WERI-Rb-1 (cell line): ENCODE results near the gene SRGAP3.

Experiments
- DNase-seq: peaks from one replicate; pipeline ENCODE4 v3.0.0-alpha.2; 2020
- H3K27ac ChIP-seq: fragments of 250-450 bp; sonication (Bioruptor Pico); 2 replicates; pipeline ENCODE4 v1.5.1; 2020; ENCODE audit warnings: mild to moderate bottlenecking, moderate library complexity
- H3K27me3 ChIP-seq: fragments of 250-450 bp; sonication (Bioruptor Pico); 2 replicates; pipeline ENCODE4 v1.5.1; 2021; ENCODE audit warnings: mild to moderate bottlenecking, low read depth, moderate library complexity; ENCODE audit not compliant: insufficient read depth, severe bottlenecking
- H3K36me3 ChIP-seq: fragments of 250-450 bp; sonication (Bioruptor Pico); 2 replicates; pipeline ENCODE4 v1.5.1; 2020; ENCODE audit warnings: mild to moderate bottlenecking, moderate library complexity
- H3K4me3 ChIP-seq: 2 replicates; pipeline ENCODE4 v1.5.1; 2011; ENCODE audit warnings: low read depth, mild to moderate bottlenecking, control low read depth, low read length
- H3K9me3 ChIP-seq: fragments of 250-450 bp; sonication (Bioruptor Pico); 2 replicates; pipeline ENCODE4 v1.5.1; 2021; ENCODE audit warnings: mild to moderate bottlenecking, moderate library complexity; ENCODE audit not compliant: severe bottlenecking
- CTCF ChIP-seq: IDR thresholded peaks from 2 replicates; pipeline ENCODE4 v1.5.1; 2011; ENCODE audit warnings: low read depth, mild to moderate bottlenecking, control low read depth, inconsistent platforms, low read length

Gene SRGAP3

GRCh38 chr3:9111866-9112265, 137.6 kb downstream of the SRGAP3 start:
- Histone ChIP-seq H3K4me3 (no peak overlapping the region), H3K27ac (no peak overlapping the region), H3K27me3 (no peaks in the 10 kb centered on the region), H3K36me3 (0 out of 2 replicates have a peak, but pooled peaks cover 5% of the 10 kb centered on the region), H3K9me3 (no peaks in the 10 kb centered on the region)
- no peak for TF ChIP-seq CTCF
- DNase-seq, result no peak

- peak; percentile 54 for TF ChIP-seq CTCF
- Histone ChIP-seq H3K4me3 (no peak overlapping the region), H3K9me3 (no peaks in the 10 kb centered on the region), H3K36me3 (0 out of 2 replicates have a peak, but pooled peaks cover 5% of the 10 kb centered on the region), H3K27me3 (no peaks in the 10 kb centered on the region), H3K27ac (no peak overlapping the region)
- no peak for DNase-seq
Measured at GRCh38 chr3:9111417-9111816, 138.0 kb downstream of the SRGAP3 start.

- Histone ChIP-seq H3K27ac (no peak overlapping the region), H3K9me3 (no peaks in the 10 kb centered on the region), H3K27me3 (no peaks in the 10 kb centered on the region), H3K36me3 (0 out of 2 replicates have a peak, but pooled peaks cover 5% of the 10 kb centered on the region), H3K4me3 (no peak overlapping the region)
- no peak for TF ChIP-seq CTCF
- no peak for DNase-seq
Measured at GRCh38 chr3:9110802-9111201, 138.6 kb downstream of the SRGAP3 start.

- H3K36me3 ChIP-seq, result 0 out of 2 replicates have a peak, but pooled peaks cover 5% of the 10 kb centered on the region
- DNase-seq, result no peak
- no peak overlapping the region for H3K4me3 ChIP-seq
- TF ChIP-seq CTCF, result no peak
- H3K9me3 ChIP-seq, result no peaks in the 10 kb centered on the region
- H3K27ac ChIP-seq, result no peak overlapping the region
- H3K27me3 ChIP-seq, result no peaks in the 10 kb centered on the region
Measured at GRCh38 chr3:9110316-9110715, 139.1 kb downstream of the SRGAP3 start.

- Histone ChIP-seq H3K27ac (no peak overlapping the region; the same call in 1 of the 2 replicates), H3K27me3 (no peaks in the 10 kb centered on the region), H3K9me3 (no peaks in the 10 kb centered on the region), H3K4me3 (no peak overlapping the region), H3K36me3 (0 out of 2 replicates have a peak, but pooled peaks cover 5% of the 10 kb centered on the region)
- no peak for TF ChIP-seq CTCF
- DNase-seq, result no peak
Measured at GRCh38 chr3:9109568-9109914, 139.9 kb downstream of the SRGAP3 start.

GRCh38 chr3:9108876-9109567, 140.4 kb downstream of the SRGAP3 start:
- Histone ChIP-seq H3K9me3 (no peaks in the 10 kb centered on the region), H3K36me3 (peaks cover 5% of the 10 kb centered on the region; the same call in 1 of the 2 replicates), H3K27me3 (no peaks in the 10 kb centered on the region), H3K4me3 (no peak overlapping the region), H3K27ac (no peak overlapping the region; the same call in 1 of the 2 replicates)
- peak; percentile 26 for DNase-seq
- peak; percentile 38; the same call in 1 of the 2 replicates for TF ChIP-seq CTCF
